ENCODE results near the gene PPP1R15B.

PPP1R15B gene

GRCh38 chr1:204415351-204415750 is 3.7 kb upstream of the PPP1R15B start:
- H3K4me2 ChIP-seq (ENCODE audit: low read length, poor library complexity, severe bottlenecking) = no peak overlapping the region
- no peak overlapping the region for H3K9ac ChIP-seq (ENCODE audit: low read length)
- no peak overlapping the region for H3K14ac ChIP-seq (ENCODE audit: low read length in 2 of 2)
- no peak overlapping the region for H2AK5ac ChIP-seq (ENCODE audit: low read length, severe bottlenecking)
- no peak overlapping the region for H3K4ac ChIP-seq (ENCODE audit: low read depth in 1 of 2, low read length in 2 of 2)
- no peak overlapping the region for H2BK120ac ChIP-seq (ENCODE audit: low read depth, low read length)
- no peak overlapping the region for H4K8ac ChIP-seq (ENCODE audit: low read length)
- no peaks in the 10 kb centered on the region for H3K9me3 ChIP-seq (ENCODE audit: control insufficient read depth, low read length)
- H3K36me3 ChIP-seq (ENCODE audit: control insufficient read depth in 1 of 2, insufficient read depth in 2 of 2, low read depth in 1 of 2, low read length in 2 of 2) = no peaks in the 10 kb centered on the region
- no peak overlapping the region for H3K23ac ChIP-seq (ENCODE audit: low read length in 2 of 2)
- H3K27ac ChIP-seq (ENCODE audit: low read length, poor library complexity, severe bottlenecking) = no peak overlapping the region
- H2AFZ ChIP-seq (ENCODE audit: low read depth, low read length) = no peak overlapping the region
- H2BK15ac ChIP-seq (ENCODE audit: low read depth, poor library complexity, severe bottlenecking) = no peak overlapping the region
- peaks cover 7% of the 10 kb centered on the region for H3K79me1 ChIP-seq (replicated peaks; ENCODE audit: low read length, poor library complexity, severe bottlenecking)
- WGBS = 100% methylated on average over 1 of the region's 3 CpGs
- no peaks in the 10 kb centered on the region for H3K27me3 ChIP-seq (ENCODE audit: control insufficient read depth in 1 of 2, insufficient read depth in 1 of 2, low read length in 2 of 2)
- no peak overlapping the region for H3K4me3 ChIP-seq (ENCODE audit: insufficient read depth in 1 of 2, low read depth in 1 of 2, low read length in 2 of 2)
- peaks cover 11% of the 10 kb centered on the region for H3K4me1 ChIP-seq (ENCODE audit: control insufficient read depth, insufficient read depth, low read depth, low read length)
- H4K91ac ChIP-seq (ENCODE audit: low read length) = no peak overlapping the region
- no peak overlapping the region for H3K18ac ChIP-seq (ENCODE audit: low read depth in 1 of 2, low read length in 2 of 2)
- no peak for DNase-seq
- H2BK5ac ChIP-seq (ENCODE audit: low read depth, low read length, poor library complexity, severe bottlenecking) = no peak overlapping the region
- H2BK12ac ChIP-seq (ENCODE audit: low read length in 2 of 2) = no peak overlapping the region

DNA sequence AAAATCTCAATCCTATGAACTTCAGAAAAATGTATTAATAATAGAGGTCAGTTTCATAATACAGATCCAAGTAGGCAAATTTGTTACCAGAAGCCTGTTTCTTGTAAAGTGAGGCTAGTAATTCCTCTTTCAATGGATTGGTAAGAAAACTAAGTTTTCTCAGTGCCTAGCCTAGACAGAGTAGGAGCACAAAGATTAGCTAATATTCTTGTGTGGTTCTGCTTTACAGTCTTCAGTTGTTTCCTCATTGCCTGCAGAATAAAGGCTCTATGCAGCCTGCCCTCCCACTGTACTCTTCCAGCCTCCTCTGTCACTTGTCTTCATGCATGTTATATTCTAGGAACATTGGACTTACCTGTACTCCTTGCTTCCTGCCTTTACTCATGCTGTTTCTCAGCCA is 2.4 kb upstream of the PPP1R15B start:
- Histone ChIP-seq H2BK5ac (ENCODE audit: low read depth, low read length, poor library complexity, severe bottlenecking) (no peak overlapping the region), H3K4ac (ENCODE audit: low read depth in 1 of 2, low read length in 2 of 2) (no peak overlapping the region), H3K27ac (ENCODE audit: low read length, poor library complexity, severe bottlenecking) (no peak overlapping the region), H2BK12ac (ENCODE audit: low read length in 2 of 2) (no peak overlapping the region), H2AK5ac (ENCODE audit: low read length, severe bottlenecking) (no peak overlapping the region), H3K18ac (ENCODE audit: low read depth in 1 of 2, low read length in 2 of 2) (no peak overlapping the region), H3K36me3 (ENCODE audit: control insufficient read depth in 1 of 2, insufficient read depth in 2 of 2, low read depth in 1 of 2, low read length in 2 of 2) (peaks cover 0 to 10% of the 10 kb centered on the region in 2 experiments), H3K4me2 (ENCODE audit: low read length, poor library complexity, severe bottlenecking) (no peak overlapping the region), H3K23ac (ENCODE audit: low read length in 2 of 2) (no peak overlapping the region), H3K9ac (ENCODE audit: low read length) (no peak overlapping the region), H3K27me3 (ENCODE audit: control insufficient read depth in 1 of 2, insufficient read depth in 1 of 2, low read length in 2 of 2) (no peaks in the 10 kb centered on the region), H4K8ac (ENCODE audit: low read length) (no peak overlapping the region), H2BK120ac (ENCODE audit: low read depth, low read length) (no peak overlapping the region), H2AFZ (ENCODE audit: low read depth, low read length) (no peak overlapping the region), H3K14ac (ENCODE audit: low read length in 2 of 2) (no peak overlapping the region), H4K91ac (ENCODE audit: low read length) (no peak overlapping the region), H3K4me1 (ENCODE audit: control insufficient read depth, insufficient read depth, low read depth, low read length) (peaks cover 10% of the 10 kb centered on the region), H3K4me3 (ENCODE audit: insufficient read depth in 1 of 2, low read depth in 1 of 2, low read length in 2 of 2) (no peak overlapping the region), H3K79me1 (replicated peaks; ENCODE audit: low read length, poor library complexity, severe bottlenecking) (peaks cover 7% of the 10 kb centered on the region), H2BK15ac (ENCODE audit: low read depth, poor library complexity, severe bottlenecking) (no peak overlapping the region), H3K9me3 (ENCODE audit: control insufficient read depth, low read length) (no peaks in the 10 kb centered on the region)
- DNase-seq = no peak

- no peak overlapping the region for H3K18ac ChIP-seq (ENCODE audit: low read depth in 1 of 2, low read length in 2 of 2)
- H3K4me2 ChIP-seq (ENCODE audit: low read length, poor library complexity, severe bottlenecking) = no peak overlapping the region
Observed at GRCh38 chr1:204413170-204413535, 1.5 kb upstream of the PPP1R15B start.

GRCh38 chr1:204410688-204411450 is 748 bp downstream of the PPP1R15B start:
- H2BK120ac ChIP-seq (ENCODE audit: low read depth, low read length) = peak overlapping the region; percentile 12
- H2AK5ac ChIP-seq (ENCODE audit: low read length, severe bottlenecking) = no peak overlapping the region
- H3K27ac ChIP-seq (ENCODE audit: low read length, poor library complexity, severe bottlenecking) = peak overlapping the region; percentile 99
- DNase-seq = peak; percentile 66
- H3K9ac ChIP-seq (ENCODE audit: low read length) = peak overlapping the region; percentile 100
- peak overlapping the region in 1 of 2 experiments; percentile 98 for H3K23ac ChIP-seq (ENCODE audit: low read length in 2 of 2)
- H3K79me1 ChIP-seq (replicated peaks; ENCODE audit: low read length, poor library complexity, severe bottlenecking) = peaks cover 7% of the 10 kb centered on the region
- H2BK15ac ChIP-seq (ENCODE audit: low read depth, poor library complexity, severe bottlenecking) = peak overlapping the region; percentile 60
- peak overlapping the region in 1 of 2 experiments; percentile 94 for H3K14ac ChIP-seq (ENCODE audit: low read length in 2 of 2)
- under 1% methylated on average over 37 of the region's 38 CpGs for WGBS
- H3K36me3 ChIP-seq (ENCODE audit: control insufficient read depth in 1 of 2, insufficient read depth in 2 of 2, low read depth in 1 of 2, low read length in 2 of 2) = peaks cover 0 to 25% of the 10 kb centered on the region in 2 experiments
- H3K18ac ChIP-seq (ENCODE audit: low read depth in 1 of 2, low read length in 2 of 2) = peak overlapping the region; percentile 85 to 98
- H3K4me1 ChIP-seq (ENCODE audit: control insufficient read depth, insufficient read depth, low read depth, low read length) = peaks cover 3% of the 10 kb centered on the region
- H3K4me2 ChIP-seq (ENCODE audit: low read length, poor library complexity, severe bottlenecking) = peak overlapping the region; percentile 92
- no peak overlapping the region for H2BK12ac ChIP-seq (ENCODE audit: low read length in 2 of 2)
- peak overlapping the region; percentile 97 for H4K8ac ChIP-seq (ENCODE audit: low read length)
- no peaks in the 10 kb centered on the region for H3K9me3 ChIP-seq (ENCODE audit: control insufficient read depth, low read length)
- peak overlapping the region; percentile 84 for H2BK5ac ChIP-seq (ENCODE audit: low read depth, low read length, poor library complexity, severe bottlenecking)
- peak overlapping the region; percentile 94 for H4K91ac ChIP-seq (ENCODE audit: low read length)
- H3K4ac ChIP-seq (ENCODE audit: low read depth in 1 of 2, low read length in 2 of 2) = peak overlapping the region; percentile 79 to 91
- no peaks in the 10 kb centered on the region for H3K27me3 ChIP-seq (ENCODE audit: control insufficient read depth in 1 of 2, insufficient read depth in 1 of 2, low read length in 2 of 2)
- H2AFZ ChIP-seq (ENCODE audit: low read depth, low read length) = no peak overlapping the region
- H3K4me3 ChIP-seq (ENCODE audit: insufficient read depth in 1 of 2, low read depth in 1 of 2, low read length in 2 of 2) = peak overlapping the region; percentile 78 to 89

More at GRCh38 chr1:204413170-204413535, 1.5 kb upstream of the PPP1R15B start:
- Histone ChIP-seq H3K14ac (ENCODE audit: low read length in 2 of 2) (no peak overlapping the region), H3K27ac (ENCODE audit: low read length, poor library complexity, severe bottlenecking) (no peak overlapping the region), H3K27me3 (ENCODE audit: control insufficient read depth in 1 of 2, insufficient read depth in 1 of 2, low read length in 2 of 2) (no peaks in the 10 kb centered on the region), H4K8ac (ENCODE audit: low read length) (no peak overlapping the region), H3K4me1 (ENCODE audit: control insufficient read depth, insufficient read depth, low read depth, low read length) (peaks cover 8% of the 10 kb centered on the region), H3K9ac (ENCODE audit: low read length) (peak overlapping the region; percentile 8), H3K23ac (ENCODE audit: low read length in 2 of 2) (no peak overlapping the region), H3K36me3 (ENCODE audit: control insufficient read depth in 1 of 2, insufficient read depth in 2 of 2, low read depth in 1 of 2, low read length in 2 of 2) (peaks cover 0 to 12% of the 10 kb centered on the region in 2 experiments), H2BK120ac (ENCODE audit: low read depth, low read length) (no peak overlapping the region), H2BK15ac (ENCODE audit: low read depth, poor library complexity, severe bottlenecking) (no peak overlapping the region), H3K9me3 (ENCODE audit: control insufficient read depth, low read length) (no peaks in the 10 kb centered on the region), H2BK12ac (ENCODE audit: low read length in 2 of 2) (peak overlapping the region in 1 of 2 experiments; percentile 57), H2AK5ac (ENCODE audit: low read length, severe bottlenecking) (peak overlapping the region; percentile 37), H3K4ac (ENCODE audit: low read depth in 1 of 2, low read length in 2 of 2) (no peak overlapping the region), H2AFZ (ENCODE audit: low read depth, low read length) (no peak overlapping the region), H3K4me3 (ENCODE audit: insufficient read depth in 1 of 2, low read depth in 1 of 2, low read length in 2 of 2) (no peak overlapping the region), H3K79me1 (replicated peaks; ENCODE audit: low read length, poor library complexity, severe bottlenecking) (peaks cover 7% of the 10 kb centered on the region), H2BK5ac (ENCODE audit: low read depth, low read length, poor library complexity, severe bottlenecking) (no peak overlapping the region), H4K91ac (ENCODE audit: low read length) (peak overlapping the region; percentile 52)
- DNase-seq = no peak
- 100% methylated on average over 1 of the region's 1 CpG for WGBS

Data from mesenchymal stem cell (in vitro differentiated cells and primary cell).